LNCaP clone FGC (cell line): ENCODE measurements around the gene CDS2.

Source experiments
- DNase-seq: peaks from one replicate; pipeline ENCODE4 v3.0.0-alpha.2; 2011; ENCODE audit warnings: low read depth
- H3K4me3 ChIP-seq: 2 replicates; pipeline ENCODE4 v1.5.1; 2011; ENCODE audit warnings: mild to moderate bottlenecking, low read depth, low read length, control low read depth
- TF ChIP-seq, protein P1 (sequence below): IDR thresholded peaks from 2 replicates; pipeline ENCODE4 v1.5.1; 2012; ENCODE audit warnings: mild to moderate bottlenecking; ENCODE audit not compliant: control insufficient read depth, insufficient read depth; ENCODE audit errors: extremely low read depth

The CDS2 gene

DNA sequence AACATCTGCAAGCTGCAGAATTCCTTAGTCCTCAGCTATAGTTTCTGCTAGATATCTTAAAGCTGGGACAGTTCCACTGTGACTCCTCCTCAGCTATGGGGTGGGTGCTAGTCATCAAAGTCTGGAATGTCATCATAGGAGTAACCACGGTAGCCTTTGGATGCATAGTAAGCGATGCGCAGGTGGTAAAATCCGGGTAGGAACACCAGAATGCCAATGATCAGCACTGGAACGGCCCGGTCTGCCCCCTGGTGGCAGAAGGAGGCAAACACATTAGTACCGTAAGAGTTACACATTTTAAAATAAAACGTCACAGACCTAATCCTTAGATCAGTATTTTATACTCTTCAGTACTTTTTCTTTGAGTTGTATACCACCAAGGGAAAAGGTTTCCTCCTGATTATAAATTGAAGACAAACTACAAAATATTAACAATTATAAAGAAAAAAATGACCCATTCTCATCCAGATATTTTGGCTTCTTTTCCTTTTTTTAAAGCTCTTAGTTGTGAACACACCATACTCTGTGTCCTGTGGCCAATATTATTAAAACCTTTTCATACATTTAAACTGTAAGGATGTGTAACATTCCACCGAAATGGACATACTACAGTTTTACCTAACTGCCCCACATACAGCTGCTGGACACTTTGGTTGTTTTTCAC, 26.0 kb upstream of the CDS2 start:
- TF ChIP-seq, protein P1, sequence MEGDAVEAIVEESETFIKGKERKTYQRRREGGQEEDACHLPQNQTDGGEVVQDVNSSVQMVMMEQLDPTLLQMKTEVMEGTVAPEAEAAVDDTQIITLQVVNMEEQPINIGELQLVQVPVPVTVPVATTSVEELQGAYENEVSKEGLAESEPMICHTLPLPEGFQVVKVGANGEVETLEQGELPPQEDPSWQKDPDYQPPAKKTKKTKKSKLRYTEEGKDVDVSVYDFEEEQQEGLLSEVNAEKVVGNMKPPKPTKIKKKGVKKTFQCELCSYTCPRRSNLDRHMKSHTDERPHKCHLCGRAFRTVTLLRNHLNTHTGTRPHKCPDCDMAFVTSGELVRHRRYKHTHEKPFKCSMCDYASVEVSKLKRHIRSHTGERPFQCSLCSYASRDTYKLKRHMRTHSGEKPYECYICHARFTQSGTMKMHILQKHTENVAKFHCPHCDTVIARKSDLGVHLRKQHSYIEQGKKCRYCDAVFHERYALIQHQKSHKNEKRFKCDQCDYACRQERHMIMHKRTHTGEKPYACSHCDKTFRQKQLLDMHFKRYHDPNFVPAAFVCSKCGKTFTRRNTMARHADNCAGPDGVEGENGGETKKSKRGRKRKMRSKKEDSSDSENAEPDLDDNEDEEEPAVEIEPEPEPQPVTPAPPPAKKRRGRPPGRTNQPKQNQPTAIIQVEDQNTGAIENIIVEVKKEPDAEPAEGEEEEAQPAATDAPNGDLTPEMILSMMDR = peak; percentile 84
- H3K4me3 ChIP-seq = no peak overlapping the region
- DNase-seq = peak; percentile 34

DNA sequence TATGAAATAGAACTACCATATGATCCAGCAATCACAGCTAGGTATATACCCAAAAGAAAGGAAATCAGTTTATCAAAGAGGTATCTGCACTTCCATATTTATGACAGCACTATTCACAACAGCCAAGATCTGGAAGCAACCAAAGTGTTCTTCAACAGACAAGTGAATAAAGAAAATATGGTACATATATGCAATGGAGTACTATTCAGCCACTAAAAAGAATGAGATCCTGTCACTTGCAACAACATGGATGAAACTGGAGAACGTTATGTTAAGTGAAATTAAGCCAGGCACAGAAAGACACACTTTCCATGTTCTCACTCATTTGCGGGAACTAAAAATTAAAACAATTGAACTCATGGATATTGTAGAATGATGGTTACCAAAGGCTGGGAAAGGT, 22.3 kb upstream of the CDS2 start:
- TF ChIP-seq, protein P1 = no peak
- no peak overlapping the region for H3K4me3 ChIP-seq
- no peak for DNase-seq

DNA sequence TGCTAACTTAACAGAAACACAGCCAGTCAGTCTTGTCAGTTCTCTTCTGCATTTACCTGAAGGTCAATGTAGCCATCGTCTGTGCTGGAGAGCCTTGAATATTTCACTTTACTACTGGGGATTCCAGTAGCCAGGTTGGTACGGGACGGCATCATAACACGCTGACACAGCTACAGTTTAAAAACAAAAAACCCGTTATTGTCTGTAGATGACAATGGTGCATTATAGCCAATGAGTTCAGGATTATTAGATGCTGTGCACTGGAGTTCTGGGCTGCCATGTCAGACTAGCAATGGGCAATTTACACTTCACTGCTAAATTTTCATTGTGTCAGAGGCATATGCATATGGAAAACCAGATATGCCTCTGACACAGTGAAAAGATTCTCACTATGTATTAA, 17.5 kb upstream of the CDS2 start:
- TF ChIP-seq, protein P1 = no peak
- H3K4me3 ChIP-seq = no peak overlapping the region
- DNase-seq = no peak

DNA sequence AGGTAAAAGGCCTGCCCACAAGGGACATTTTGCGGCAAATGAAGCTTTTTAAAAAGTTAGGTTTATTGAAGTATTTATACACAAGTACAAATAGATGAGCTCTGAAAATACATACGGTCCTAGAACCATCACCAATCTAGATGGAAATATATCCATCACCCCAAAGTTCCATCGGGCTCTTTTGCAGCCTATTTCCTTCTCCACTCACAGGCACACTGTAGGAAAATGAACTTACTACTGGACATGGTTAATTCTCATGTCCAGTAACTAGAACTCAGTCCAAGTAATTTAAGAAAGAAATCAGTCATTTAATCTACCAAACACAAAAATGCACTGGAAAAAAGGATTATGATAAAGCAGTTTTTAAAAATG, 13.2 kb upstream of the CDS2 start:
- TF ChIP-seq, protein P1 = no peak
- DNase-seq = no peak
- peak overlapping the region; percentile 97 for H3K4me3 ChIP-seq

DNA sequence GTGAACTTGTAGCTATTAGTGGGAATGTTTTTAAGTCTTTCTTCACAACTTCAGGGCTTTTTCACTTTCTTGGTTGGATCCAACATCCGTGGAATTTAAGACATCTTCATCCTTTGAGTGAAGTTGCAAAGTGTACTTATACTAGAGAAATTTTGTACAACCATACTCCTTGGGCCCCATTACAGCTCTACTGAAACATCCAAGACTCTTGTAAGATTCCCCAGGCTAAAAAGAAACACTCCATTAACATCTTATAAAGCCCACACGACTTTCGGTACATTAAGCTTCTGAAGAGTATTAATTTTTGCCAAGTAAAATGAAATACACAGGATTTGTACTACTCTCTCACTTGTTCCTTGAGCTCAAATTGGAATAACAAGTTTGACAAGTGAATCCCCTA, 12.4 kb upstream of the CDS2 start:
- H3K4me3 ChIP-seq = no peak overlapping the region
- TF ChIP-seq, protein P1 = no peak
- DNase-seq = no peak

DNA sequence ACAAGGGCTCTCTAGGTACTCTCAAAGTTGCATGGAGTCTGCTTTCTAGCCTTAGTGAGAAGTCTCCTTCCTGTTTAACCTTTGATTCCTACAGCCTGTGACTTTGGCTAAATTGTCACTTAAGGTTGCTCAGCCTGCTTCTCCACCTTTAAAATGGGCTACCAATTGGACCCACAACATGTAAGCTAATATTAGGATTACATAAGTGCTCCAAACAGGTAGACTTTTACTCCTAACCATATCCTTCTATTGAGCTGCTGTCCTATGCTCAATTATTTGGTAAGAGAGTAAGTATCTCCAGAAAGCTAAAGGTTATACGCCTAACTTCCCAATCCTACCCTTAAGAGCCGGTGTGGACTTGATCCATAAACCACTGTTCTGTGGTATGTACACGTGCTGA, 9.9 kb upstream of the CDS2 start:
- TF ChIP-seq, protein P1 = no peak
- H3K4me3 ChIP-seq = no peak overlapping the region
- DNase-seq = no peak

DNA sequence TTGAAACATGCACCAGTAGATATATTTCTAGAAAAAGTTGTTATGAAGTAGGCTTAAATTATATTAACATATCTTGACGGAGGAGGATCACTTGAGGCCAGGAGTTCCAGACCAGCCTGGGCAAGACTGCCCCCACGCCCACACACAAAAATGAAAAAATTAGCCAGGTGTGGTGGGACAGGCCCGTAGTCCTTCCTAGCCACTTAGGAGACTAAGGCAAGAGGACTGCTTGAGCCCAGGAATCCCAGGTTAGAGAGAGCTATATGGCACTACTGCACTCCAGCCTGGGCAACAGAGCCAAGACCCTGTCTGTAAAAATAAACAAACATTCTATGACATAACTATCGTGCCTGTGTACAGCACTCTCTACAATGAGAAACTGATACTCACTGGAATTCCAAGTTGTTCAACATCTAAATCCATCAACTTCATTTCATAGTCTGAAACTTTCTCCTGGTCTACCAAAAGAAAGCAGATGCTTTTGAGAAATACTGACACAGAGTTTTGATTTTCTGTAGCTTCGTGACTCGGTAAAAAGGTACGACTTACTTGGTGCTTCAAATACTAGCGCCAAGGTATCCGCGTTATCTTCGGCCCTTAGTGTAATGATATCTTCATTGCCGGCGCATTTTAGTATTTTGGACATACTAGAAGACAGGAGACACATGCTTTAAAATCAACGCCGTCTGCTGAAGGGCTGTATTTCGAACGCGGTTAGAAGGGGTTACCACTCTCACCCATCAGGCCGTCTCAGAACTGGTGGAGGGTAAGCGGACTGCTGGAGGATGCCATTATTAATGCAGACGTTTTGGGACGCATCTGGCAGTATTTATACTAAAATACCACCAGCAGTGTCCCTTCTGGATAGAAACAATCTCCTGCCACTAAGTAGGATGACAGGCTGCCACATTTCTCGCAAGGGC, 8.3 kb upstream of the CDS2 start:
- TF ChIP-seq, protein P1 = no peak
- DNase-seq = no peak
- H3K4me3 ChIP-seq = peak overlapping the region; percentile 98
